GM12864 (cell line): ENCODE data around the gene OR2T6.
"Not testable (repeated sequence)": the region's sequence is repeated elsewhere in the genome, so short reads cannot be mapped to it uniquely, and the experiment has no call there.

Experiments used
- DNase-seq: peaks from one replicate; pipeline ENCODE4 v3.0.0-alpha.2; 2011; ENCODE audit warnings: low read depth
- H3K4me3 ChIP-seq: 2 replicates; pipeline ENCODE4 v1.5.1; 2011; ENCODE audit warnings: mild to moderate bottlenecking, low read depth, low read length, control low read depth
- CTCF ChIP-seq: IDR thresholded peaks from 2 replicates; pipeline ENCODE4 v1.5.1; 2011; ENCODE audit warnings: low read depth, mild to moderate bottlenecking, moderate library complexity, low read length, control low read depth, inconsistent platforms; ENCODE audit errors: missing control alignments

The OR2T6 gene

GRCh38 chr1:248404024-248404423, 28.5 kb downstream of the OR2T6 start:
- H3K4me3 ChIP-seq = no peak overlapping the region
- peak; percentile 15 for TF ChIP-seq CTCF
- DNase-seq = peak; percentile 8

- no peak for TF ChIP-seq CTCF
- DNase-seq = no peak
- no peak overlapping the region for H3K4me3 ChIP-seq
Measured at GRCh38 chr1:248406721-248407692, 31.5 kb downstream of the OR2T6 start.

- TF ChIP-seq CTCF = no peak
- no peak for DNase-seq
- H3K4me3 ChIP-seq = no peak overlapping the region
Measured at GRCh38 chr1:248416226-248416625, 40.7 kb downstream of the OR2T6 start.

GRCh38 chr1:248417854-248418253, 42.3 kb downstream of the OR2T6 start:
- no peak overlapping the region for H3K4me3 ChIP-seq
- no peak for DNase-seq
- TF ChIP-seq CTCF = no peak

GRCh38 chr1:248421384-248421783, 45.8 kb downstream of the OR2T6 start:
- H3K4me3 ChIP-seq = no peak overlapping the region
- TF ChIP-seq CTCF = no peak
- DNase-seq = no peak

- not testable (repeated sequence) for DNase-seq, H3K4me3 ChIP-seq
Measured at GRCh38 chr1:248427526-248428191, 52.1 kb downstream of the OR2T6 start.

- DNase-seq, H3K4me3 ChIP-seq: not testable (repeated sequence)
Measured at GRCh38 chr1:248428192-248428533, 52.6 kb downstream of the OR2T6 start.

- DNase-seq, H3K4me3 ChIP-seq: not testable (repeated sequence)
Measured at GRCh38 chr1:248431683-248432082, 56.1 kb downstream of the OR2T6 start.

GRCh38 chr1:248432201-248432600, 56.7 kb downstream of the OR2T6 start:
- H3K4me3 ChIP-seq, DNase-seq: not testable (repeated sequence)

- not testable (repeated sequence) for DNase-seq
Measured at GRCh38 chr1:248433811-248434415, 58.4 kb downstream of the OR2T6 start.

GRCh38 chr1:248434913-248435312, 59.4 kb downstream of the OR2T6 start:
- H3K4me3 ChIP-seq, DNase-seq: not testable (repeated sequence)

More at GRCh38 chr1:248433811-248434415, 58.4 kb downstream of the OR2T6 start:
- not testable (repeated sequence) for H3K4me3 ChIP-seq

GRCh38 chr1:248436303-248436702, 60.8 kb downstream of the OR2T6 start:
- not testable (repeated sequence) for H3K4me3 ChIP-seq, DNase-seq

- not testable (repeated sequence) for DNase-seq, H3K4me3 ChIP-seq
Measured at GRCh38 chr1:248438668-248439067, 63.1 kb downstream of the OR2T6 start.
